Skeletal muscle satellite cell (primary cell): Measurements from ENCODE around the gene CD69. TPM values are rescaled to one million over a fixed set of nuclear protein-coding genes. Genes with fewer than 3 reads are reported as not detected.
A peak's percentile ranks its signal among the peaks of the same experiment; 100 is the strongest.

Experiments used
- H3K27me3 ChIP-seq: 2 replicates; pipeline ENCODE4 v1.7.0; 2013; ENCODE audit warnings: low read length; ENCODE audit not compliant: control insufficient read depth, insufficient read depth
- H3K36me3 ChIP-seq: 2 replicates; pipeline ENCODE4 v1.7.0; 2013; ENCODE audit warnings: mild to moderate bottlenecking, control low read depth, low read length; ENCODE audit not compliant: insufficient read depth
- H3K4me1 ChIP-seq: 2 replicates; pipeline ENCODE4 v1.7.0; 2013; ENCODE audit warnings: low read length; ENCODE audit not compliant: control insufficient read depth, insufficient read depth
- H3K4me2 ChIP-seq: 2 replicates; pipeline ENCODE4 v1.7.0; 2013; ENCODE audit warnings: mild to moderate bottlenecking, low read length
- H3K4me3 ChIP-seq: 2 replicates; pipeline ENCODE4 v1.7.0; 2013; ENCODE audit warnings: low read length
- H3K9ac ChIP-seq: 2 replicates; pipeline ENCODE4 v1.7.0; 2013; ENCODE audit warnings: mild to moderate bottlenecking, low read depth, low read length, moderate library complexity
- H3K9me3 ChIP-seq: replicated peaks from 2 replicates; pipeline ENCODE4 v1.7.0; 2013; ENCODE audit warnings: mild to moderate bottlenecking, control low read depth, low read length
- total RNA-seq: library from RNA; depleted of rRNA; stranded (reverse); fragments of >200 nt; gene quantifications from 2 replicates; pipeline ENCODE4 v1.2.3, GENCODE V29; 2012; rRNA removed

The CD69 gene
- not detected in 2 replicates for total RNA-seq

- no peak within 1 kb of the TSS for H3K4me3 ChIP-seq
- no peaks in the 10 kb centered on the region for H3K4me1 ChIP-seq
- no peak within 1 kb of the TSS for H3K4me2 ChIP-seq
- H3K36me3 ChIP-seq = no peaks in the 10 kb centered on the region
- H3K9ac ChIP-seq = no peak within 1 kb of the TSS
- no peaks in the 10 kb centered on the region for H3K27me3 ChIP-seq
- no peaks in the 10 kb centered on the region for H3K9me3 ChIP-seq
Measured at GRCh38 chr12:9760699-9761418, at the start of gene CD69. CD69 (minus strand) TSS chr12:9760901; CDS start chr12:9760820, 81 bp downstream.

DNA sequence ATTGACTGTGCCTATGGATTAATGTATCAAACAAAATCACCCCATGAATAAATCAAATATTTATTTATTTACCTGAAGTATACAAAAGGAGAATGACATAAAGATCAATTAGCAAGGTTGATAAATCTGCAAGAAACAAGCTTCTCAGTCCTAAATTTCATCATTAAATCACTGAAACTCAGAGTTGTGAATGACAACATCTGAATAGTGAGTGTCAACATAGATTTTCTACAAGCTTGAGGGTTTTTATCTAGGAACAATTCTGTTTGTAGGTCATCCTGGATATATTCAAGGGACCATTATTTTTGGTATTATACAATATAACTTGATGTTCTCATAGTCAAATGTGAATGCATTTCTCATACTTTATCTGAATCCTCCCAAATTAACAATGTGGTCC, 49.2 kb upstream of the CD69 start:
- Histone ChIP-seq H3K9ac (no peak overlapping the region), H3K4me3 (no peak overlapping the region), H3K4me2 (no peak overlapping the region), H3K36me3 (no peaks in the 10 kb centered on the region), H3K27me3 (no peaks in the 10 kb centered on the region), H3K9me3 (no peaks in the 10 kb centered on the region), H3K4me1 (no peaks in the 10 kb centered on the region)

DNA sequence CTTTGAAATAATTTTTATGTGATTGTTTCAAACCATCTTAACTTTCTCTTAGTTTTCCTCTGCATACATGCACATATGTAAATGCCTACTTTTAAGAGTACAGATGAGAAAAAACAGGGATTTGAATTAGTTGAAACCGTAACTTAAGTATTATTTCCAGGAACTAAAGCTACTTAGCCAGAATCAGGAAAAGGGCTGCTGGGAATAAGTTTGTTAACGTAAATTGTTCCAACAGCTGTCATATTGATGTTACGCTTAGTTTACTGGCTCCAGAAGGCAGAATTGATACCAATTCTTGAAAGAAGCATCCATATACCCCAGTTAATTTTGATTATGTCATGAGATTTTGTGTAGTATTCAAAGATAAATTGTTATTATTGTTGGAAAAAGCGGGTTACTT, 48.6 kb upstream of the CD69 start:
- Histone ChIP-seq H3K4me1 (no peaks in the 10 kb centered on the region), H3K27me3 (no peaks in the 10 kb centered on the region), H3K4me3 (no peak overlapping the region), H3K4me2 (no peak overlapping the region), H3K9ac (no peak overlapping the region), H3K36me3 (no peaks in the 10 kb centered on the region), H3K9me3 (no peaks in the 10 kb centered on the region)

DNA sequence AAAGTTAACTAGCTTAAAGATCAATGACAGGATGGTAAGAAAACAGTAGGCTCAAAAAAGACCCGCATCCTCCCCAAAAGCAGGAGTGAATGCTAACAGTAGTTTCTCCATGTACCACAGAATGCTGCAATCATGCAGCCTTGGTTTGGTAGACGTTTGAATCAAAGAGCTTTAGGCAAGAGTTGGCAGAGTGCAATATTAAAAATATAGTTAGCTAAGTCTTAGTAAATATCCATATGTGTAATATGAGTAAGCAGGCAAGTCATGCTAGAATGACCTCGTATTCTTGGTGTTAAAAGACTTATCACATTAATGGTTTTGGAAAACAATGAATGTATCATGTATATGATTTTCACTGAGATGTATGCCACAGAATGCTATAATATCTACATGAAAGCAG, 47.8 kb upstream of the CD69 start:
- no peak overlapping the region for H3K4me2 ChIP-seq
- no peaks in the 10 kb centered on the region for H3K36me3 ChIP-seq
- H3K9ac ChIP-seq = no peak overlapping the region
- H3K4me3 ChIP-seq = no peak overlapping the region
- H3K9me3 ChIP-seq = no peaks in the 10 kb centered on the region
- no peaks in the 10 kb centered on the region for H3K4me1 ChIP-seq
- H3K27me3 ChIP-seq = no peaks in the 10 kb centered on the region

DNA sequence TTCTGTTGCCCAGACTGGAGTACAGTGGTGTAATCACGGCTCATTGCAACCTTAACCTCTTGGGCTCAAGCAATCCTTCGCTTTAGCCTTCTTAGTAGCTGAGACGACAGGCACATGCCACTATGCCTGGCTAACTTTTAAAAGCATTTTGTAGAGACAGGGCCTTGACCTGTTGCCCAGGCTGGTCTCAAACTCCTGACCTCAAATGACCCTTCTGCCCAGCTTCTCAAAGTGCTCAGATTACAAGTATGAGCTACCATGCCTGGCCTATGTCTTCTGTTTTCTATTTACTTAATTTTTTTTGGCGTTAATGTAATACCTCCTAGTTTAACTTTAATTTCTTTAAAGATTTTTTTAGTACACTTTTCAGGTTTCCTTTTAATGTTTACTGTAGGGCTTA, 46.0 kb upstream of the CD69 start:
- no peaks in the 10 kb centered on the region for H3K36me3 ChIP-seq
- H3K9ac ChIP-seq = no peak overlapping the region
- H3K27me3 ChIP-seq = no peaks in the 10 kb centered on the region
- no peak overlapping the region for H3K4me3 ChIP-seq
- H3K4me1 ChIP-seq = no peaks in the 10 kb centered on the region
- no peaks in the 10 kb centered on the region for H3K9me3 ChIP-seq
- H3K4me2 ChIP-seq = no peak overlapping the region

GRCh38 chr12:9805883-9806282, 45.2 kb upstream of the CD69 start:
- no peaks in the 10 kb centered on the region for H3K36me3 ChIP-seq

GRCh38 chr12:9799961-9800360, 39.3 kb upstream of the CD69 start:
- Histone ChIP-seq H3K4me2 (no peak overlapping the region), H3K9ac (no peak overlapping the region), H3K36me3 (no peaks in the 10 kb centered on the region), H3K4me3 (no peak overlapping the region), H3K4me1 (peaks cover 5% of the 10 kb centered on the region), H3K27me3 (no peaks in the 10 kb centered on the region), H3K9me3 (no peaks in the 10 kb centered on the region)

More at GRCh38 chr12:9805883-9806282, 45.2 kb upstream of the CD69 start:
- Histone ChIP-seq H3K4me2 (no peak overlapping the region), H3K4me3 (no peak overlapping the region), H3K4me1 (no peaks in the 10 kb centered on the region), H3K27me3 (no peaks in the 10 kb centered on the region), H3K9me3 (no peaks in the 10 kb centered on the region), H3K9ac (no peak overlapping the region)

DNA sequence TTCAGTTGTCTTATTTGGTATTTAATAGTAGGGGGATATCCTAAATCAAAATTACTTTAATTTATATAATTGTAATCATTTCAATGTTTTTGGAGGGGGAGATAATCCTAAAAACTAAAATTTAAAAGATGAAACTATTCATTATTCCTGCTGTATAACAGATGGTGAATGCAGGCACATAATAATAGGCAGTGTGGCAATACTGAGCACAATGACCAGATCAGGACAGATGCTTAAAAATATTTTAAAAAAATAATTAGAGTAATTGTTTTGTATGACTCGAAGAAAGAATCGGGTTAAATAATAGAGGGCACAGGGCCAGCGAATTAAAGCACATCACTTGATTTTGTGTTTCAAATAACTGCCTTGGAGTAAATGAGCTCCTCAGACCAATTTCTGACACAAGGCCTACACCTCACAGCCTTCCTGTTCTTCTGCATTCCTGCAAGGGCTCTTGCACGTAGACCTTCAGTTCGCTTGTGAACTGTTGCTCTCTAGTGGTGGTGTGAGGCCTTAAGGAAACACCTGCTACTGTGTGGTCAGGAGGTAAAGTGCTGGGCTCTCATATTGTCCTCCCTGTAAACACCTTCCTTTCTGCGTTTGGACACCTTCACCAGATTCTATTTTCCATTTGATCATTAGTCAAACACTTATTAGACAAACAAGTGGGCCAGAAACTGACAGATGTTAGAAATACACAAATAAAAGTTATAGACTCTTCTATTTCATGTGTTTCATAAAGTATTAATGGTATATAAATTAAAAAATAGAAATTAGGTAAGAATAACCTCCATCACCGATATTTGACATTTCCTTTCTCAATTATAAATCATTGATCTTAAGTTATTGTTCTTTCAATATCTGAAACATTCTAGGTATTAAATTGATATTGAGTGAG, 37.3 kb upstream of the CD69 start:
- Histone ChIP-seq H3K9ac (no peak overlapping the region), H3K4me3 (no peak overlapping the region), H3K4me2 (no peak overlapping the region), H3K4me1 (peaks cover 14% of the 10 kb centered on the region), H3K9me3 (no peaks in the 10 kb centered on the region), H3K36me3 (no peaks in the 10 kb centered on the region), H3K27me3 (no peaks in the 10 kb centered on the region)

GRCh38 chr12:9796971-9797370, 36.3 kb upstream of the CD69 start:
- no peak overlapping the region for H3K4me3 ChIP-seq
- no peak overlapping the region for H3K9ac ChIP-seq
- peak overlapping the region; percentile 44 for H3K4me2 ChIP-seq

GRCh38 chr12:9796346-9796745, 35.6 kb upstream of the CD69 start:
- Histone ChIP-seq H3K36me3 (no peaks in the 10 kb centered on the region), H3K9ac (no peak overlapping the region), H3K4me1 (peaks cover 21% of the 10 kb centered on the region), H3K4me2 (no peak overlapping the region), H3K4me3 (no peak overlapping the region), H3K9me3 (no peaks in the 10 kb centered on the region), H3K27me3 (no peaks in the 10 kb centered on the region)

More at GRCh38 chr12:9796971-9797370, 36.3 kb upstream of the CD69 start:
- H3K36me3 ChIP-seq = no peaks in the 10 kb centered on the region
- H3K27me3 ChIP-seq = no peaks in the 10 kb centered on the region
- H3K4me1 ChIP-seq = peaks cover 21% of the 10 kb centered on the region
- no peaks in the 10 kb centered on the region for H3K9me3 ChIP-seq

DNA sequence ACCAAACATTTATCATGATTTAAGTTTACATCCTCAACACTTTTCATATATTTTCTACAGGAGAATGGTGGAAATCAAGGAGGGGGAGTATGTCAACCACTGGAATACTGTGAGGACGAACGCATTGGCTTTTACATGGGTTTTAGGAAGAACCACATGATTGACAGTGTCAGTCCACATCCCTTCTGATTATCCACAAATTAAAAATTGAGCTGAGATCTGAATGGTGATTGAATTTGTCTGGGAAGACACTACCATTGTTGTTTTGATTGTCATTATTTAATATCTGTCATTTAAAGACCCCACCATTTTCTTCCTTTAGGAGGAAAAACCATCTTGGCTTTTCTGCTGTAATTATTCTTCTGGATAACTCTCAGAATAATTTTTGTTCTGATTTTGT, 35.2 kb upstream of the CD69 start:
- no peak overlapping the region for H3K4me3 ChIP-seq
- no peaks in the 10 kb centered on the region for H3K36me3 ChIP-seq
- H3K9me3 ChIP-seq = no peaks in the 10 kb centered on the region
- peaks cover 21% of the 10 kb centered on the region for H3K4me1 ChIP-seq
- H3K4me2 ChIP-seq = no peak overlapping the region
- H3K9ac ChIP-seq = no peak overlapping the region
- H3K27me3 ChIP-seq = no peaks in the 10 kb centered on the region
